GM23338 (cell line): ENCODE results near the gene GALNT3. TPM values are rescaled to one million over a fixed set of nuclear protein-coding genes. Genes with fewer than 3 reads are reported as not detected.

Source experiments
- ATAC-seq: fragments of 200-7000 bp; cut with Tn5 transposase; 3 replicates; pipeline ENCODE4 v1.9.1; 2020
- DNase-seq: peaks from one replicate; pipeline ENCODE4 v3.0.0-alpha.2; 2015; ENCODE audit warnings: low spot score
- H2AFZ ChIP-seq: fragments of 200-600 bp; sonication (generic); 2 replicates; pipeline ENCODE4 v1.8.0; 2016; ENCODE audit warnings: antibody characterized with exemption, mild to moderate bottlenecking, moderate library complexity
- H3F3A ChIP-seq: fragments of 200-600 bp; sonication (generic); replicated peaks from 2 replicates; pipeline ENCODE4 v1.8.0; 2017; ENCODE audit warnings: antibody characterized with exemption, mixed run types, low read depth
- H3K27ac ChIP-seq: fragments of 200-600 bp; sonication (generic); 2 replicates; pipeline ENCODE4 v1.6.1; 2016; ENCODE audit warnings: low read depth
- H3K27me3 ChIP-seq: fragments of 200-600 bp; sonication (generic); 2 replicates; pipeline ENCODE4 v1.8.0; 2016; ENCODE audit warnings: mild to moderate bottlenecking, mixed run types, moderate library complexity; ENCODE audit not compliant: insufficient read depth
- H3K36me3 ChIP-seq: fragments of 200-600 bp; sonication (generic); 2 replicates; pipeline ENCODE4 v1.8.0; 2016; ENCODE audit warnings: mild to moderate bottlenecking; ENCODE audit not compliant: insufficient read depth
- H3K4me1 ChIP-seq: fragments of 200-600 bp; sonication (generic); 2 replicates; pipeline ENCODE4 v1.8.0; 2016; ENCODE audit warnings: mild to moderate bottlenecking, moderate library complexity; ENCODE audit not compliant: insufficient read depth
- H3K4me2 ChIP-seq: fragments of 200-600 bp; sonication (generic); 2 replicates; pipeline ENCODE4 v1.7.1; 2017; ENCODE audit warnings: mixed run types
- H3K4me3 ChIP-seq: fragments of 200-600 bp; sonication (generic); 2 replicates; pipeline ENCODE4 v1.6.1; 2016; ENCODE audit warnings: mixed run types
- H3K79me2 ChIP-seq: fragments of 200-600 bp; sonication (generic); replicated peaks from 2 replicates; pipeline ENCODE4 v1.8.0; 2017; ENCODE audit warnings: mild to moderate bottlenecking; ENCODE audit not compliant: insufficient read depth
- H3K9me2 ChIP-seq: fragments of 200-600 bp; sonication (generic); 2 replicates; pipeline ENCODE4 v1.8.0; 2017; ENCODE audit not compliant: insufficient read depth
- H4K20me1 ChIP-seq: fragments of 200-600 bp; sonication (generic); replicated peaks from 2 replicates; pipeline ENCODE4 v1.8.0; 2017; ENCODE audit warnings: mild to moderate bottlenecking; ENCODE audit not compliant: insufficient read depth
- H3K27ac Mint-ChIP-seq: 2 replicates; pipeline ENCODE4 v1.8.0; 2020; ENCODE audit warnings: inconsistent platforms, mild to moderate bottlenecking, moderate library complexity, mixed read lengths
- H3K27me3 Mint-ChIP-seq: 3 replicates; pipeline ENCODE4 v1.8.0; 2022; ENCODE audit warnings: low read depth, mild to moderate bottlenecking, moderate library complexity, mixed read lengths, inconsistent platforms; ENCODE audit not compliant: insufficient read depth, poor library complexity
- H3K36me3 Mint-ChIP-seq: 3 replicates; pipeline ENCODE4 v1.8.0; 2021; ENCODE audit warnings: low read depth, mild to moderate bottlenecking, inconsistent platforms, moderate library complexity, mixed read lengths
- H3K4me1 Mint-ChIP-seq: 3 replicates; pipeline ENCODE4 v1.8.0; 2020; ENCODE audit warnings: mild to moderate bottlenecking, inconsistent platforms, mixed read lengths
- H3K4me3 Mint-ChIP-seq: 3 replicates; pipeline ENCODE4 v1.8.0; 2021; ENCODE audit warnings: moderate library complexity, mild to moderate bottlenecking, inconsistent platforms, mixed read lengths
- H3K9me3 Mint-ChIP-seq: 3 replicates; pipeline ENCODE4 v1.8.0; 2020; ENCODE audit warnings: moderate library complexity, mild to moderate bottlenecking, inconsistent platforms, mixed read lengths
- CREB1 ChIP-seq: fragments of 250-450 bp; sonication (Bioruptor Pico); IDR thresholded peaks from 2 replicates; pipeline ENCODE4 v1.5.0; 2020; ENCODE audit warnings: low read depth, mild to moderate bottlenecking, moderate library complexity
- ETS1 ChIP-seq: IDR thresholded peaks from 2 replicates; pipeline ENCODE4 v1.6.1; 2016; ENCODE audit warnings: antibody characterized with exemption
- EZH2 ChIP-seq: fragments of 200-600 bp; sonication (generic); IDR thresholded peaks from one replicate; pipeline ENCODE4 v1.8.0; 2017; ENCODE audit warnings: antibody characterized with exemption, mild to moderate bottlenecking, low read depth; ENCODE audit not compliant: unreplicated experiment
- JUNB ChIP-seq: IDR thresholded peaks from one replicate; pipeline ENCODE4 v1.6.1; 2016; ENCODE audit warnings: antibody characterized with exemption; ENCODE audit not compliant: unreplicated experiment
- POLR2AphosphoS5 ChIP-seq: IDR thresholded peaks from 2 replicates; pipeline ENCODE4 v1.6.1; 2016; ENCODE audit warnings: antibody characterized with exemption, low read depth
- STAT1 ChIP-seq: IDR thresholded peaks from one replicate; pipeline ENCODE4 v1.6.1; 2016; ENCODE audit warnings: antibody characterized with exemption; ENCODE audit not compliant: unreplicated experiment
- ZNF114 ChIP-seq: fragments of 250-450 bp; sonication (Bioruptor Pico); IDR thresholded peaks from 2 replicates; pipeline ENCODE4 v1.5.0; 2020; ENCODE audit warnings: mild to moderate bottlenecking, moderate library complexity
- ZNF462 ChIP-seq: fragments of 250-450 bp; sonication (Bioruptor Pico); IDR thresholded peaks from 2 replicates; pipeline ENCODE4 v1.5.0; 2020; ENCODE audit warnings: mild to moderate bottlenecking, moderate library complexity
- polyA plus RNA-seq: library from polyadenylated mRNA; unstranded; fragments of >200 nt; fragmentation: Nextera tagmentation; extraction: Ambion mirVana; gene quantifications from 2 replicates; pipeline ENCODE4 v1.2.1, GENCODE V29; 2016
- total RNA-seq: library from RNA; depleted of rRNA; stranded (reverse); fragments of >200 nt; shearing (Covaris generic); gene quantifications from 2 replicates; pipeline ENCODE4 v1.2.3, GENCODE V29; 2014

The GALNT3 gene
- total and polyA plus RNA-seq, 2 experiments from 2014 or later = 16.8 to 17.1 TPM

GRCh38 chr2:165743442-165743841, 50.6 kb downstream of the GALNT3 start:
- DNase-seq (no peak), ATAC-seq (no peak)
- Histone ChIP-seq H3K27me3 (no peaks in the 10 kb centered on the region), H3K36me3 (no peaks in the 10 kb centered on the region; the same call in 1 of the 2 replicates), H3K4me1 (no peaks in the 10 kb centered on the region), H3K79me2 (no peaks in the 10 kb centered on the region), H4K20me1 (no peaks in the 10 kb centered on the region), H3K9me2 (no peaks in the 10 kb centered on the region), H2AFZ (no peak overlapping the region), H3K4me3 (no peak overlapping the region), H3K4me2 (no peak overlapping the region), H3F3A (no peaks in the 10 kb centered on the region), H3K27ac (no peak overlapping the region)
- H3K4me3 Mint-ChIP-seq = no peak overlapping the region
- peaks cover 4% of the 10 kb centered on the region; the same call in 2 of the 3 replicates for H3K9me3 Mint-ChIP-seq
- H3K27me3 Mint-ChIP-seq = no peaks in the 10 kb centered on the region
- no peaks in the 10 kb centered on the region for H3K4me1 Mint-ChIP-seq
- TF ChIP-seq POLR2AphosphoS5 = no peak
- no peak for TF ChIP-seq CREB1
- no peak for TF ChIP-seq ZNF462
- no peak for TF ChIP-seq ZNF114 (CRISPR knock-in tag)
- TF ChIP-seq ETS1 = no peak
- TF ChIP-seq STAT1 = no peak
- H3K36me3 Mint-ChIP-seq = peaks cover 15% of the 10 kb centered on the region; the same call in 2 of the 3 replicates
- no peak overlapping the region for H3K27ac Mint-ChIP-seq

- no peak for ATAC-seq
- TF ChIP-seq JUNB = no peak
- TF ChIP-seq EZH2 = no peak
Measured at GRCh38 chr2:165725421-165725820, 68.6 kb downstream of the GALNT3 start.

More at GRCh38 chr2:165725421-165725820, 68.6 kb downstream of the GALNT3 start:
- H3K4me3 ChIP-seq = no peak overlapping the region
- Mint-ChIP-seq H3K27ac (no peak overlapping the region), H3K9me3 (no peaks in the 10 kb centered on the region), H3K27me3 (no peaks in the 10 kb centered on the region), H3K36me3 (no peaks in the 10 kb centered on the region), H3K4me1 (no peaks in the 10 kb centered on the region), H3K4me3 (no peak overlapping the region)
- no peak overlapping the region for H2AFZ ChIP-seq
- no peaks in the 10 kb centered on the region for H4K20me1 ChIP-seq
- H3K79me2 ChIP-seq = no peaks in the 10 kb centered on the region
- DNase-seq = no peak
- no peaks in the 10 kb centered on the region for H3K27me3 ChIP-seq
- no peaks in the 10 kb centered on the region for H3K36me3 ChIP-seq
- no peak overlapping the region for H3K4me2 ChIP-seq
- no peaks in the 10 kb centered on the region for H3F3A ChIP-seq
- no peaks in the 10 kb centered on the region for H3K4me1 ChIP-seq
- no peak overlapping the region for H3K27ac ChIP-seq
- H3K9me2 ChIP-seq = no peaks in the 10 kb centered on the region
